ENCODE results near the gene MUS81.

MUS81 gene

GRCh38 chr11:65883058-65883761, 23.0 kb downstream of the MUS81 start:
- no peak overlapping the region for H3K4me3 ChIP-seq (ENCODE audit: low read depth, low read length)
- CTCF ChIA-PET: interaction anchor here (0.9 to 33.3 kb wide), 10 partner anchors 10 to 108 kb away, joined by 3 to 1090 read pairs (median 14); partner anchors contain the start of genes CTSW, EFEMP2, FOSL1 and SART1
- no peak for DNase-seq (ENCODE audit: low read depth, low spot score)
- POLR2A ChIA-PET: interaction anchor here (1.1 kb wide), 1 partner anchor 35 kb away, joined by 3 read pairs; no protein-coding TSS in a partner anchor
- TF ChIP-seq CTCF (IDR thresholded peaks at IDR 0.05; ENCODE audit: insufficient read depth, low read length, missing control alignments): no peak

- TF ChIP-seq CTCF (IDR thresholded peaks at IDR 0.05; ENCODE audit: insufficient read depth, low read length, missing control alignments): no peak
- CTCF ChIA-PET: interaction anchor here (0.7 to 33.3 kb wide), 42 partner anchors 9 to 251 kb away, joined by 3 to 1090 read pairs (median 6); partner anchors contain the start of genes BANF1, CATSPER1, CFL1 and CTSW
- POLR2A ChIA-PET: interaction anchor here (1.1 to 1.7 kb wide), 4 partner anchors 10 to 34 kb away, joined by 3 to 5 read pairs (median 4); partner anchors contain the start of gene FOSL1
- no peak overlapping the region for H3K4me3 ChIP-seq (ENCODE audit: low read depth, low read length)
- DNase-seq (ENCODE audit: low read depth, low spot score): no peak
These were observed 23.8 kb downstream of the MUS81 start for GRCh38 chr11:65883786-65884715.

- ChIA-PET CTCF (interaction anchor here (0.7 to 33.3 kb wide), 43 partner anchors 9 to 268 kb away, joined by 3 to 1090 read pairs (median 6); partner anchors contain the start of genes BANF1, CATSPER1, CFL1 and CTSW), POLR2A (interaction anchor here (0.9 to 1.7 kb wide), 6 partner anchors 11 to 34 kb away, joined by 3 to 5 read pairs (median 4); partner anchors contain the start of gene FOSL1)
- DNase-seq (ENCODE audit: low read depth, low spot score): no peak
- peak; percentile 100 for TF ChIP-seq CTCF (IDR thresholded peaks at IDR 0.05; ENCODE audit: insufficient read depth, low read length, missing control alignments)
- no peak overlapping the region; the same call in 1 of the 2 replicates for H3K4me3 ChIP-seq (ENCODE audit: low read depth, low read length)
These were observed 24.5 kb downstream of the MUS81 start for GRCh38 chr11:65884716-65885092.

- no peak overlapping the region for H3K4me3 ChIP-seq (ENCODE audit: low read depth, low read length)
- ChIA-PET CTCF (interaction anchor here (0.8 to 33.3 kb wide), 40 partner anchors 8 to 269 kb away, joined by 3 to 1090 read pairs (median 6); partner anchors contain the start of genes BANF1, CATSPER1, CFL1 and CTSW), POLR2A (interaction anchor here (0.9 to 1.7 kb wide), 5 partner anchors 11 to 30 kb away, joined by 3 to 5 read pairs (median 4); partner anchors contain the start of gene FOSL1)
- TF ChIP-seq CTCF (IDR thresholded peaks at IDR 0.05; ENCODE audit: insufficient read depth, low read length, missing control alignments): no peak
- DNase-seq (ENCODE audit: low read depth, low spot score): no peak
These were observed 25.0 kb downstream of the MUS81 start for GRCh38 chr11:65885231-65885630.

GRCh38 chr11:65885808-65886536, 25.7 kb downstream of the MUS81 start:
- ChIA-PET POLR2A (interaction anchor here (0.9 to 1.7 kb wide), 3 partner anchors 12 to 30 kb away, joined by 4 read pairs; no protein-coding TSS in a partner anchor), CTCF (interaction anchor here (0.8 to 33.3 kb wide), 23 partner anchors 7 to 181 kb away, joined by 3 to 1090 read pairs (median 17); partner anchors contain the start of genes BANF1, CFL1, CTSW and EFEMP2)
- no peak for TF ChIP-seq CTCF (IDR thresholded peaks at IDR 0.05; ENCODE audit: insufficient read depth, low read length, missing control alignments)
- H3K4me3 ChIP-seq (ENCODE audit: low read depth, low read length): no peak overlapping the region
- no peak for DNase-seq (ENCODE audit: low read depth, low spot score)

All from AG04449 (cell line).